Measurements from ENCODE around the gene MRTO4.

Gene MRTO4

GRCh38 chr1:19307794-19308508 is 56.3 kb downstream of the MRTO4 start:
- Histone ChIP-seq H3K27ac (ENCODE audit: low read length) (no peak overlapping the region), H3K9me3 (ENCODE audit: control insufficient read depth, low read depth, low read length) (no peaks in the 10 kb centered on the region), H3K4me1 (ENCODE audit: control insufficient read depth, low read depth, low read length) (peaks cover 3% of the 10 kb centered on the region), H3K4me3 (ENCODE audit: low read length) (no peak overlapping the region), H3K9ac (ENCODE audit: low read length) (no peak overlapping the region), H3K27me3 (ENCODE audit: control insufficient read depth, insufficient read depth, low read length) (peaks cover 11% of the 10 kb centered on the region), H3K36me3 (ENCODE audit: control insufficient read depth, low read depth, low read length) (peaks cover 48% of the 10 kb centered on the region)

GRCh38 chr1:19308509-19308907 is 56.9 kb downstream of the MRTO4 start:
- Histone ChIP-seq H3K4me1 (ENCODE audit: control insufficient read depth, low read depth, low read length) (peaks cover 3% of the 10 kb centered on the region), H3K9ac (ENCODE audit: low read length) (no peak overlapping the region), H3K27me3 (ENCODE audit: control insufficient read depth, insufficient read depth, low read length) (peaks cover 11% of the 10 kb centered on the region), H3K4me3 (ENCODE audit: low read length) (no peak overlapping the region), H3K9me3 (ENCODE audit: control insufficient read depth, low read depth, low read length) (no peaks in the 10 kb centered on the region), H3K36me3 (ENCODE audit: control insufficient read depth, low read depth, low read length) (peaks cover 44% of the 10 kb centered on the region), H3K27ac (ENCODE audit: low read length) (no peak overlapping the region)

GRCh38 chr1:19309123-19309813 is 57.7 kb downstream of the MRTO4 start:
- Histone ChIP-seq H3K36me3 (ENCODE audit: control insufficient read depth, low read depth, low read length) (peaks cover 41% of the 10 kb centered on the region), H3K9ac (ENCODE audit: low read length) (no peak overlapping the region), H3K4me3 (ENCODE audit: low read length) (no peak overlapping the region), H3K4me1 (ENCODE audit: control insufficient read depth, low read depth, low read length) (peaks cover 3% of the 10 kb centered on the region), H3K27me3 (ENCODE audit: control insufficient read depth, insufficient read depth, low read length) (peaks cover 11% of the 10 kb centered on the region), H3K27ac (ENCODE audit: low read length) (no peak overlapping the region), H3K9me3 (ENCODE audit: control insufficient read depth, low read depth, low read length) (no peaks in the 10 kb centered on the region)
